Vagina (tissue), 2 donors: ENCODE data around the gene KYNU. TPM values are rescaled to one million over a fixed set of nuclear protein-coding genes. Genes with fewer than 3 reads are reported as not detected.

Source experiments
- DNase-seq, 2 donors: peaks; one replicate each; pipeline ENCODE4 v3.0.0-alpha.2; 2017; ENCODE audit errors: extremely low spot score in 2 of 2
- H3K27ac ChIP-seq: fragments of 200-600 bp; sonication (generic); one replicate; pipeline ENCODE4 v1.5.1; 2019
- H3K27me3 ChIP-seq: fragments of 200-600 bp; sonication (generic); one replicate; pipeline ENCODE4 v1.5.1; 2019
- H3K36me3 ChIP-seq, 2 donors: fragments of 200-600 bp; sonication (generic); one replicate each; pipeline ENCODE4 v1.5.1; 2017 to 2019
- H3K4me1 ChIP-seq: fragments of 200-600 bp; sonication (generic); one replicate; pipeline ENCODE4 v1.5.1; 2019
- H3K4me3 ChIP-seq, 2 donors: fragments of 200-600 bp; sonication (generic); 1 replicate in 1 of 2; 2 replicates in 1 of 2; pipeline ENCODE4 v1.5.1; 2016 to 2019
- H3K9me3 ChIP-seq: fragments of 200-600 bp; sonication (generic); one replicate; pipeline ENCODE4 v1.5.1; 2019
- POLR2A ChIP-seq, 2 donors: fragments of 450-650 bp; IDR thresholded peaks; one replicate each; pipeline ENCODE4 v1.6.1; 2017; ENCODE audit warnings: antibody characterized with exemption in 2 of 2, mild to moderate bottlenecking in 2 of 2, moderate library complexity in 2 of 2
- POLR2AphosphoS5 ChIP-seq, 2 donors: sonication (generic); formaldehyde crosslinking; IDR thresholded peaks; one replicate each; pipeline ENCODE4 v1.9.0; 2017; ENCODE audit warnings: antibody characterized with exemption in 2 of 2, mild to moderate bottlenecking in 2 of 2, low read depth in 1 of 2; ENCODE audit not compliant: insufficient read depth in 1 of 2
- intact Hi-C: fragments of 100-400 bp; cut with DNase I; formaldehyde crosslinking; loops from one replicate; pipeline ENCODE4 v1.15.1; 2023
- total RNA-seq: library from RNA; depleted of rRNA; stranded (reverse); fragments of >200 nt; gene quantifications from one replicate; pipeline ENCODE4 v1.2.3, GENCODE V29; 2016
- TF ChIP-seq, protein P1 (sequence below), 3 experiments: fragments of 450-650 bp in 2 of 3; fragments of 200-600 bp in 1 of 3; sonication (generic) in 1 of 3; IDR thresholded peaks; one replicate each; pipeline ENCODE4 v1.5.1; 2017 to 2019; ENCODE audit warnings: antibody characterized with exemption in 3 of 3, mild to moderate bottlenecking in 2 of 3, moderate library complexity in 2 of 3

The KYNU gene
- total RNA-seq, 1 donor from 2014 or later = 3.7 TPM

DNA sequence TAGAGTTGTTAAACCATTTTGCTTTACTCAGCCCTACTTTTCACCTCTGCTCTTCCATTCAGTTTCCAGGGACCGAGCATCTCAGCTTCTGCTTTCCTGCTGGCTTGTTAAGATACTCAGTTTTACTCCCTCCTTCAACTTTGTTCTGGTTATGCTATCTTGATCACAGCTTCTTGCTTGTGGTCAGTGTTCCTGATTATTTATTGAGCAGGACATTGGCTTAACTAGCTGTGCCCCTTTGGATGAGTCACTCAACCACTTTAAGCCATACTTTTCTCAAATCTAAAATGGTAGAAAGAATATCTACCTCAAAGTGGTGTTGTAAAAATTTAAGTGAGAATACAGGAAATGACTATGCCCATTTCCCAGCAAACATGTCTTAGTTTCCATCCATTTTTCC is 124.0 kb downstream of the KYNU start:
- TF ChIP-seq POLR2AphosphoS5 (IDR thresholded peaks at IDR 0.05; ENCODE audit: insufficient read depth in 1 of 2, low read depth in 1 of 2) (no peak), POLR2A (IDR thresholded peaks at IDR 0.05) (no peak)
- TF ChIP-seq, protein P1, sequence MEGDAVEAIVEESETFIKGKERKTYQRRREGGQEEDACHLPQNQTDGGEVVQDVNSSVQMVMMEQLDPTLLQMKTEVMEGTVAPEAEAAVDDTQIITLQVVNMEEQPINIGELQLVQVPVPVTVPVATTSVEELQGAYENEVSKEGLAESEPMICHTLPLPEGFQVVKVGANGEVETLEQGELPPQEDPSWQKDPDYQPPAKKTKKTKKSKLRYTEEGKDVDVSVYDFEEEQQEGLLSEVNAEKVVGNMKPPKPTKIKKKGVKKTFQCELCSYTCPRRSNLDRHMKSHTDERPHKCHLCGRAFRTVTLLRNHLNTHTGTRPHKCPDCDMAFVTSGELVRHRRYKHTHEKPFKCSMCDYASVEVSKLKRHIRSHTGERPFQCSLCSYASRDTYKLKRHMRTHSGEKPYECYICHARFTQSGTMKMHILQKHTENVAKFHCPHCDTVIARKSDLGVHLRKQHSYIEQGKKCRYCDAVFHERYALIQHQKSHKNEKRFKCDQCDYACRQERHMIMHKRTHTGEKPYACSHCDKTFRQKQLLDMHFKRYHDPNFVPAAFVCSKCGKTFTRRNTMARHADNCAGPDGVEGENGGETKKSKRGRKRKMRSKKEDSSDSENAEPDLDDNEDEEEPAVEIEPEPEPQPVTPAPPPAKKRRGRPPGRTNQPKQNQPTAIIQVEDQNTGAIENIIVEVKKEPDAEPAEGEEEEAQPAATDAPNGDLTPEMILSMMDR (IDR thresholded peaks at IDR 0.05) = no peak
- no peak overlapping the region for H3K4me3 ChIP-seq
- intact Hi-C loops = no loop called here
- H3K27ac ChIP-seq = no peak overlapping the region
- H3K9me3 ChIP-seq = no peaks in the 10 kb centered on the region
- H3K4me1 ChIP-seq = no peaks in the 10 kb centered on the region
- no peak for DNase-seq
- no peaks in the 10 kb centered on the region for H3K27me3 ChIP-seq
- no peaks in the 10 kb centered on the region for H3K36me3 ChIP-seq

DNA sequence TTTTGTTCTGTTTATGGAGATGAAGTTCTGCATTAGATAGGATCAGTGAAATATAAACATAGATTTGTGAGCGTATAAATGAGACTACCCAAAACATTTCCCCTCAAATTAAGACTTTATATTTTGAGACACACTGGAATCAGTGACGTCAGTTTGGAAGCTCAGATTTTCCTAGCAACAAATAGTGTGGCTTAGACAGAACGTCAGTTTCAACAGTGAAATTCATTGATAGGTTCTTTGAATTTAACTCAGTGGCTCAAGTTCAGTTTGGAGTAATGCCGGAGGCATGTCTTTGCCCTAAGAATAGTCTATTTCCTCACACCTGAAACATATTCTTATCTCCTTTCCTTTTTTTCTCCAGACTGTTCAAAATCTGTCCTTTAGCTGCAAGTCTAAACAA is 138.2 kb downstream of the KYNU start:
- Histone ChIP-seq H3K4me3 (no peak overlapping the region), H3K27ac (no peak overlapping the region), H3K4me1 (peaks cover 5% of the 10 kb centered on the region)

DNA sequence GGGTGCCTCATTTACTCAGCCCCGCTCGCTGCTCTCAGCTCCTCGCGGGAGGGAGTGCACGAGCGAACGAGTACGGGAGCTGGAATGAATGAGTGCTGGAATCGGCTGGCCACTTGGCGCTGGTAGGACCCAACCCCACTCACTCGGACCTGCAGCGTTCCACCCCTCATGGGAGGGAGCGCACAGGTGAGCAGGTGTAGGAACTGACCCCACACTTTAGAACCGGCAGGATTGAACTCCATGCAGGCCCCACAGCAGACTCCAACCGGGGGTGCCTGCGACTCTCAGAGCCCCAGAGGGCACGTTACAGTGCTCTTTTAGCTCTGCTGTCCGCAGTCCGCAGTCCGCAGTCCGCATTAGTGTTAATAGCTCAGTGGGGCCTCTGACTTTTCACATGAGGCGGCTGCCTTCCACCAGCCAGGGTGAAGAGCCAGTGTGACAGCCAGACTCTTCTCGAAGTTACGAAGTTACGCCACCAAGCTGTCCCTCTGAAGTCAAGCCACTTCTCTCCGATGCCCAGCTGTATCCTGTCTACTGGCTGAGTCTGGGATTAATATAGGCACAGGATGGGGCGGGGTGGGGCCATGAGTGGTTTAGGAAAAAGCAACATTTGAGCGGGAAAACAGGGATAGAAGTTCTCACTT is 149.1 kb downstream of the KYNU start:
- H3K27ac ChIP-seq = no peak overlapping the region
- H3K27me3 ChIP-seq = no peaks in the 10 kb centered on the region
- no peak for DNase-seq
- intact Hi-C loops = no loop called here
- TF ChIP-seq, protein P1 (IDR thresholded peaks at IDR 0.05) = no peak
- TF ChIP-seq POLR2A (IDR thresholded peaks at IDR 0.05) (no peak), POLR2AphosphoS5 (IDR thresholded peaks at IDR 0.05; ENCODE audit: insufficient read depth in 1 of 2, low read depth in 1 of 2) (no peak)
- no peak overlapping the region for H3K4me3 ChIP-seq
- H3K9me3 ChIP-seq = no peaks in the 10 kb centered on the region
- H3K4me1 ChIP-seq = no peaks in the 10 kb centered on the region
- H3K36me3 ChIP-seq = no peaks in the 10 kb centered on the region

More for the DNA sequence above, 138.2 kb downstream of the KYNU start:
- Histone ChIP-seq H3K9me3 (no peaks in the 10 kb centered on the region), H3K27me3 (no peaks in the 10 kb centered on the region), H3K36me3 (no peaks in the 10 kb centered on the region)
- no peak for DNase-seq
- TF ChIP-seq POLR2AphosphoS5 (IDR thresholded peaks at IDR 0.05; ENCODE audit: insufficient read depth in 1 of 2, low read depth in 1 of 2) (no peak), POLR2A (IDR thresholded peaks at IDR 0.05) (no peak)
- TF ChIP-seq, protein P1 (IDR thresholded peaks at IDR 0.05) = no peak
- intact Hi-C loops = no loop called here

DNA sequence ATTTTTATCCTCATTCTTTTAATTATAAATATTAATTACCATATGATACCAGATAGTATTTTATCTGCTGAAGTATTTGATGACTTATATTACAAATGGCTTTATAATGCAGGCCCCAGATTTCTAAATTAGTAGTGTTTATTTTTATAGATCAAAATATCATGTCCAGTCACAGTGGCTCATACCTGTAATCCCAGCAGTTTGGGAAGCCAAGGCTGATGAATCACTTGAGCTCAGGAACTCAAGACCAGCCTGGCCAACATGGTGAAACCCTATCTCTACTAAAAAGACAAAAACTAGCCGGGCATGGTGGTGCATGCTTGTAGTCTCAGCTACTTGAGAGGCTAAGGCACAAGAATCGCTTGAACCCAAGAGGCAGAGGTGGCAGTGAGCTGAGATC is 151.7 kb downstream of the KYNU start:
- Histone ChIP-seq H3K4me3 (no peak overlapping the region), H3K27me3 (no peaks in the 10 kb centered on the region), H3K9me3 (no peaks in the 10 kb centered on the region), H3K4me1 (no peaks in the 10 kb centered on the region), H3K36me3 (no peaks in the 10 kb centered on the region), H3K27ac (no peak overlapping the region)
- intact Hi-C loops = no loop called here
- TF ChIP-seq POLR2A (IDR thresholded peaks at IDR 0.05) (no peak), POLR2AphosphoS5 (IDR thresholded peaks at IDR 0.05; ENCODE audit: insufficient read depth in 1 of 2, low read depth in 1 of 2) (no peak)
- TF ChIP-seq, protein P1 (IDR thresholded peaks at IDR 0.05) = no peak
- no peak for DNase-seq

DNA sequence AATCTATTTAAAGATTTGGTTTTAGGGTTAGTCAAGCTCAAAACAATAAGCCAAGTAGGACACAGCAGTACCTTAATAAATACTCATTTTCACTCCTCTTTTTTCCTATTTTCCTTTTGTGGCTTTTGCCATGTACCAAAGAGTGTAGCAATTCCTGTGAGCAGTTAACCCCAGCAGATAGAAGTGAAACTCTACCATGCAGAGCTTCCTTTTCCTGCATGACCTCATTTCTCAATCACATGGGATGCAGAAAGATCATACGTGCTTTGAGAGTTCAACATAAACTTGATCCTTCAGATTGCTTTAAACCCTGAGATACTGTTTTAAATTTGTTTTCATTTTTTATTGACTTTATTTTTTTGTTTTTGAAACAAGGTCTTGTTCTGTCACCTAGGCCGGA is 152.7 kb downstream of the KYNU start:
- no peak overlapping the region for H3K4me3 ChIP-seq
- H3K9me3 ChIP-seq = no peaks in the 10 kb centered on the region
- intact Hi-C loops = no loop called here
- no peaks in the 10 kb centered on the region for H3K36me3 ChIP-seq
- no peaks in the 10 kb centered on the region for H3K4me1 ChIP-seq
- no peak for DNase-seq
- H3K27ac ChIP-seq = no peak overlapping the region
- H3K27me3 ChIP-seq = no peaks in the 10 kb centered on the region
- TF ChIP-seq POLR2A (IDR thresholded peaks at IDR 0.05) = no peak
